ENCODE measurements around the gene NUDT16L1. TPM values are rescaled to one million over a fixed set of nuclear protein-coding genes. Genes with fewer than 3 reads are reported as not detected.

NUDT16L1 gene
- total RNA-seq, 2 donors from 2014 or later, result 43.0 to 43.8 TPM

GRCh38 chr16:4689864-4690704, 3.3 kb upstream of the NUDT16L1 start:
- no peak for ATAC-seq
- DNase-seq, result no peak
- intact Hi-C loops (cut with DNase I, micrococcal nuclease), result no loop called here

- intact Hi-C loops (cut with DNase I, micrococcal nuclease), result no loop called here
- DNase-seq, result no peak
These were observed 2.3 kb upstream of the NUDT16L1 start for GRCh38 chr16:4690946-4691665.

GRCh38 chr16:4691666-4692412, 1.5 kb upstream of the NUDT16L1 start:
- no peak for DNase-seq
- intact Hi-C loops (cut with DNase I, micrococcal nuclease), result no loop called here
- ATAC-seq, result no peak

More at GRCh38 chr16:4690946-4691665, 2.3 kb upstream of the NUDT16L1 start:
- ATAC-seq, result no peak

- intact Hi-C loops (cut with DNase I, micrococcal nuclease), result no loop called here
- DNase-seq (peak in 1 of 2 donors; percentile 36), ATAC-seq (peak; percentile 18)
These were observed 684 bp upstream of the NUDT16L1 start for GRCh38 chr16:4692460-4693295.

GRCh38 chr16:4693956-4694641, 737 bp downstream of the NUDT16L1 start:
- ATAC-seq (peak; percentile 50), DNase-seq (peak; percentile 58 to 62)
- intact Hi-C loops (cut with DNase I, micrococcal nuclease), result no loop called here

GRCh38 chr16:4694642-4695451, 1.5 kb downstream of the NUDT16L1 start:
- ATAC-seq, result no peak
- intact Hi-C loops (cut with DNase I, micrococcal nuclease), result no loop called here
- DNase-seq, result peak in 1 of 2 donors; percentile 34

- DNase-seq, result no peak
- no peak for ATAC-seq
- intact Hi-C loops (cut with DNase I, micrococcal nuclease), result no loop called here
These were observed 2.3 kb downstream of the NUDT16L1 start for GRCh38 chr16:4695473-4696171.

- peak in 1 of 2 donors; percentile 47 for DNase-seq
These were observed 3.0 kb downstream of the NUDT16L1 start for GRCh38 chr16:4696172-4696904.

GRCh38 chr16:4696905-4697847, 3.8 kb downstream of the NUDT16L1 start:
- intact Hi-C loops (cut with DNase I, micrococcal nuclease), result no loop called here
- ATAC-seq (no peak), DNase-seq (no peak)

More at GRCh38 chr16:4696172-4696904, 3.0 kb downstream of the NUDT16L1 start:
- no peak for ATAC-seq
- intact Hi-C loops (cut with DNase I, micrococcal nuclease), result no loop called here

- ATAC-seq (no peak), DNase-seq (no peak)
- intact Hi-C loops (cut with DNase I, micrococcal nuclease), result no loop called here
These were observed 4.5 kb downstream of the NUDT16L1 start for GRCh38 chr16:4697848-4698291.

GRCh38 chr16:4698321-4699045, 5.1 kb downstream of the NUDT16L1 start:
- ATAC-seq (no peak), DNase-seq (no peak)
- intact Hi-C loops (cut with DNase I, micrococcal nuclease), result no loop called here

- intact Hi-C loops (cut with DNase I, micrococcal nuclease), result no loop called here
These were observed 5.7 kb downstream of the NUDT16L1 start for GRCh38 chr16:4699046-4699556.

GRCh38 chr16:4700380-4700996, 7.1 kb downstream of the NUDT16L1 start:
- DNase-seq (no peak), ATAC-seq (no peak)
- intact Hi-C loops (cut with DNase I, micrococcal nuclease), result no loop called here

More at GRCh38 chr16:4699046-4699556, 5.7 kb downstream of the NUDT16L1 start:
- no peak for ATAC-seq
- DNase-seq, result no peak
